Measurements from ENCODE around the gene RNF212B. TPM values are rescaled to one million over a fixed set of nuclear protein-coding genes. Genes with fewer than 3 reads are reported as not detected.
A peak's percentile ranks its signal among the peaks of the same experiment; 100 is the strongest.

RNF212B gene
- total and polyA plus RNA-seq, 2 of the 13 experiments (the other 11 are each of a cell fraction or from before 2014, with no cell fraction given): 0.05 TPM; not detected in 1

DNA sequence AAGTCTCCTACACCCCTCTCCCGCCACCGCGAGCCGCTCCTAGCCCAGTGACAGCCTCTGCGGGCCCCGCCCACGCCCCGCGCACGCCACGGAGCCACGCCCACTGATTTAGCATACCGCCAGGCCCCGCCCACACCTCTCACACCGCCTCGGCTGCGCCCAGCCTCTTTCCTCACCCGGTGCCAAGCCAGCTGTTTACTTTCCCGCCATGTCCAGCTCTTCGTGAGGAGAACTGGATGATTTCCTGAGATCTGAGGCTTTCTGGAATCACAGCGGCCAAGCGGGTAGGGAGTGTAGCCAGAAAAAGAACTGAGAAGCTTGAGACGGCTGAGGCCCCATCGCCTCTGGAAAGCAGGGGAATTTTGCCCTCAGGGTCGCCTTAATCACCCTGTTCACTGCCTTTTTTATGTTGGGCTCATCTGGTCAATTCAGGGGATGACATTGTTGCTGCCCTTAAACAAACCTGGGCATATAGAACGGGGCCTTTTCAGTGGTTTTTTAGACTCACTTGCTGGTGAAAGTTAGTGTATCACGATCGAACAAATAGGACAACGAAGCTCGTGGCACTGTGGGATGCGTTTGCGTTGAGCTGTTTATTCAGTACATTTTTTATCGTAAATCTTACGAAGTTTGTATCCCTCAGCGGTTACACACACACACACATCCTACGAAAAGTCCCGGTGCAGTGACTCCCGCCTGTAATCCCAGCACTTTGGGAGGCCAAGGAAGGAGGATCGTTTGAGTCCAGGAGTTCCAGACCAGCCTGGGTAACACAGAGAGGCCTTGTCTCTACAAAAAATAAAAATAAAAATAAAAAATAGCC is at the start of gene RNF212B (continued):
- TF ChIP-seq ZKSCAN8 (CRISPR knock-in tag; IDR thresholded peaks at IDR 0.05; ENCODE audit: borderline replicate concordance) (no peak), ZBTB26 (CRISPR knock-in tag; IDR thresholded peaks at IDR 0.05; ENCODE audit: borderline replicate concordance) (peak; percentile 79; the same call in 1 of the 2 replicates), ZNF232 (CRISPR knock-in tag; IDR thresholded peaks at IDR 0.05; ENCODE audit: borderline replicate concordance) (no peak; the same call in 1 of the 2 replicates), ZNF619 (CRISPR knock-in tag; IDR thresholded peaks at IDR 0.05) (no peak), ZNF501 (CRISPR knock-in tag; IDR thresholded peaks at IDR 0.05) (peak; percentile 53; the same call in 1 of the 2 replicates), ZNF513 (CRISPR knock-in tag; conservative IDR thresholded peaks at IDR 0.05) (no peak), ATF5 (CRISPR knock-in tag; IDR thresholded peaks at IDR 0.05; ENCODE audit: low read depth) (no peak), ARID2 (CRISPR knock-in tag; IDR thresholded peaks at IDR 0.05; ENCODE audit: borderline replicate concordance) (no peak), ZNF354B (CRISPR knock-in tag; IDR thresholded peaks at IDR 0.05) (no peak), ZNF329 (CRISPR knock-in tag; IDR thresholded peaks at IDR 0.05; ENCODE audit: low read depth) (no peak), CEBPB (IDR thresholded peaks at IDR 0.05; ENCODE audit: borderline replicate concordance, low read depth, low read length) (no peak), HDAC6 (IDR thresholded peaks at IDR 0.05; ENCODE audit: low read depth, low read length) (no peak)
- TF ChIP-seq, protein P1, sequence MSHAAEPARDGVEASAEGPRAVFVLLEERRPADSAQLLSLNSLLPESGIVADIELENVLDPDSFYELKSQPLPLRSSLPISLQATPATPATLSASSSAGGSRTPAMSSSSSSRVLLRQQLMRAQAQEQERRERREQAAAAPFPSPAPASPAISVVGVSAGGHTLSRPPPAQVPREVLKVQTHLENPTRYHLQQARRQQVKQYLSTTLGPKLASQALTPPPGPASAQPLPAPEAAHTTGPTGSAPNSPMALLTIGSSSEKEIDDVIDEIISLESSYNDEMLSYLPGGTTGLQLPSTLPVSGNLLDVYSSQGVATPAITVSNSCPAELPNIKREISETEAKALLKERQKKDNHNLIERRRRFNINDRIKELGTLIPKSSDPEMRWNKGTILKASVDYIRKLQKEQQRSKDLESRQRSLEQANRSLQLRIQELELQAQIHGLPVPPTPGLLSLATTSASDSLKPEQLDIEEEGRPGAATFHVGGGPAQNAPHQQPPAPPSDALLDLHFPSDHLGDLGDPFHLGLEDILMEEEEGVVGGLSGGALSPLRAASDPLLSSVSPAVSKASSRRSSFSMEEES (CRISPR knock-in tag; IDR thresholded peaks at IDR 0.05): no peak
- TF ChIP-seq, protein P2, sequence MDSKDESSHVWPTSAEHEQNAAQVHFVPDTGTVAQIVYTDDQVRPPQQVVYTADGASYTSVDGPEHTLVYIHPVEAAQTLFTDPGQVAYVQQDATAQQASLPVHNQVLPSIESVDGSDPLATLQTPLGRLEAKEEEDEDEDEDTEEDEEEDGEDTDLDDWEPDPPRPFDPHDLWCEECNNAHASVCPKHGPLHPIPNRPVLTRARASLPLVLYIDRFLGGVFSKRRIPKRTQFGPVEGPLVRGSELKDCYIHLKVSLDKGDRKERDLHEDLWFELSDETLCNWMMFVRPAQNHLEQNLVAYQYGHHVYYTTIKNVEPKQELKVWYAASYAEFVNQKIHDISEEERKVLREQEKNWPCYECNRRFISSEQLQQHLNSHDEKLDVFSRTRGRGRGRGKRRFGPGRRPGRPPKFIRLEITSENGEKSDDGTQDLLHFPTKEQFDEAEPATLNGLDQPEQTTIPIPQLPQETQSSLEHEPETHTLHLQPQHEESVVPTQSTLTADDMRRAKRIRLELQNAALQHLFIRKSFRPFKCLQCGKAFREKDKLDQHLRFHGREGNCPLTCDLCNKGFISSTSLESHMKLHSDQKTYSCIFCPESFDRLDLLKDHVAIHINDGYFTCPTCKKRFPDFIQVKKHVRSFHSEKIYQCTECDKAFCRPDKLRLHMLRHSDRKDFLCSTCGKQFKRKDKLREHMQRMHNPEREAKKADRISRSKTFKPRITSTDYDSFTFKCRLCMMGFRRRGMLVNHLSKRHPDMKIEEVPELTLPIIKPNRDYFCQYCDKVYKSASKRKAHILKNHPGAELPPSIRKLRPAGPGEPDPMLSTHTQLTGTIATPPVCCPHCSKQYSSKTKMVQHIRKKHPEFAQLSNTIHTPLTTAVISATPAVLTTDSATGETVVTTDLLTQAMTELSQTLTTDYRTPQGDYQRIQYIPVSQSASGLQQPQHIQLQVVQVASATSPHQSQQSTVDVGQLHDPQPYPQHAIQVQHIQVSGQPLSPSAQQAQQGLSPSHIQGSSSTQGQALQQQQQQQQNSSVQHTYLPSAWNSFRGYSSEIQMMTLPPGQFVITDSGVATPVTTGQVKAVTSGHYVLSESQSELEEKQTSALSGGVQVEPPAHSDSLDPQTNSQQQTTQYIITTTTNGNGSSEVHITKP (CRISPR knock-in tag; IDR thresholded peaks at IDR 0.05; ENCODE audit: low read depth): no peak
- TF ChIP-seq, protein P3, sequence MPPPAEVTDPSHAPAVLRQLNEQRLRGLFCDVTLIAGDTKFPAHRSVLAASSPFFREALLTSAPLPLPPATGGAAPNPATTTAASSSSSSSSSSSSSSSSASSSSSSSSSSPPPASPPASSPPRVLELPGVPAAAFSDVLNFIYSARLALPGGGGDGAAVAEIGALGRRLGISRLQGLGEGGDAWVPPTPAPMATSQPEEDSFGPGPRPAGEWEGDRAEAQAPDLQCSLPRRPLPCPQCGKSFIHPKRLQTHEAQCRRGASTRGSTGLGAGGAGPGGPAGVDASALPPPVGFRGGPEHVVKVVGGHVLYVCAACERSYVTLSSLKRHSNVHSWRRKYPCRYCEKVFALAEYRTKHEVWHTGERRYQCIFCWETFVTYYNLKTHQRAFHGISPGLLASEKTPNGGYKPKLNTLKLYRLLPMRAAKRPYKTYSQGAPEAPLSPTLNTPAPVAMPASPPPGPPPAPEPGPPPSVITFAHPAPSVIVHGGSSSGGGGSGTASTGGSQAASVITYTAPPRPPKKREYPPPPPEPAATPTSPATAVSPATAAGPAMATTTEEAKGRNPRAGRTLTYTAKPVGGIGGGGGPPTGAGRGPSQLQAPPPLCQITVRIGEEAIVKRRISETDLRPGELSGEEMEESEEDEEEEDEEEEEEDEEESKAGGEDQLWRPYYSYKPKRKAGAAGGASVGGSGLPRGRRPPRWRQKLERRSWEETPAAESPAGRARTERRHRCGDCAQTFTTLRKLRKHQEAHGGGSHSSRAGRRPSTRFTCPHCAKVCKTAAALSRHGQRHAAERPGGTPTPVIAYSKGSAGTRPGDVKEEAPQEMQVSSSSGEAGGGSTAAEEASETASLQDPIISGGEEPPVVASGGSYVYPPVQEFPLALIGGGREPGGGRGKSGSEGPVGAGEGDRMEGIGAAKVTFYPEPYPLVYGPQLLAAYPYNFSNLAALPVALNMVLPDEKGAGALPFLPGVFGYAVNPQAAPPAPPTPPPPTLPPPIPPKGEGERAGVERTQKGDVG (CRISPR knock-in tag; IDR thresholded peaks at IDR 0.05; ENCODE audit: borderline replicate concordance): peak; percentile 57; the same call in 1 of the 2 replicates

Data from HepG2 (cell line).